Neural cell (in vitro differentiated cells): ENCODE data around the gene LRP1-AS.

Experiments
- CTCF ChIP-seq: fragments of 450-650 bp; IDR thresholded peaks from 2 replicates; pipeline ENCODE4 v1.5.1; 2014; ENCODE audit warnings: antibody characterized with exemption, mild to moderate bottlenecking, moderate library complexity; ENCODE audit not compliant: poor library complexity, severe bottlenecking
- EP300 ChIP-seq: fragments of 450-650 bp; conservative IDR thresholded peaks from 2 replicates; pipeline ENCODE4 v1.6.1; 2014; ENCODE audit warnings: antibody characterized with exemption, mild to moderate bottlenecking, moderate library complexity; ENCODE audit not compliant: poor library complexity, severe bottlenecking
- EZH2 ChIP-seq: fragments of 200-600, 300-800 bp; shearing (Covaris generic), sonication (generic); IDR thresholded peaks from 2 replicates; pipeline ENCODE4 v1.6.1; 2014; ENCODE audit warnings: antibody characterized with exemption, low read length, borderline replicate concordance, mild to moderate bottlenecking; ENCODE audit not compliant: insufficient read depth, poor library complexity, severe bottlenecking
- POLR2AphosphoS5 ChIP-seq: IDR thresholded peaks from 2 replicates; pipeline ENCODE4 v1.6.1; 2012
- RAD21 ChIP-seq: fragments of 450-650 bp; conservative IDR thresholded peaks from 2 replicates; pipeline ENCODE4 v1.6.1; 2014; ENCODE audit warnings: antibody characterized with exemption, mild to moderate bottlenecking, moderate library complexity
- REST ChIP-seq: IDR thresholded peaks from 2 replicates; pipeline ENCODE4 v1.6.1; 2012; ENCODE audit warnings: borderline replicate concordance
- SMC3 ChIP-seq: fragments of 450-650 bp; conservative IDR thresholded peaks from 2 replicates; pipeline ENCODE4 v1.6.1; 2014; ENCODE audit warnings: antibody characterized with exemption, mild to moderate bottlenecking, moderate library complexity; ENCODE audit not compliant: poor library complexity

DNA sequence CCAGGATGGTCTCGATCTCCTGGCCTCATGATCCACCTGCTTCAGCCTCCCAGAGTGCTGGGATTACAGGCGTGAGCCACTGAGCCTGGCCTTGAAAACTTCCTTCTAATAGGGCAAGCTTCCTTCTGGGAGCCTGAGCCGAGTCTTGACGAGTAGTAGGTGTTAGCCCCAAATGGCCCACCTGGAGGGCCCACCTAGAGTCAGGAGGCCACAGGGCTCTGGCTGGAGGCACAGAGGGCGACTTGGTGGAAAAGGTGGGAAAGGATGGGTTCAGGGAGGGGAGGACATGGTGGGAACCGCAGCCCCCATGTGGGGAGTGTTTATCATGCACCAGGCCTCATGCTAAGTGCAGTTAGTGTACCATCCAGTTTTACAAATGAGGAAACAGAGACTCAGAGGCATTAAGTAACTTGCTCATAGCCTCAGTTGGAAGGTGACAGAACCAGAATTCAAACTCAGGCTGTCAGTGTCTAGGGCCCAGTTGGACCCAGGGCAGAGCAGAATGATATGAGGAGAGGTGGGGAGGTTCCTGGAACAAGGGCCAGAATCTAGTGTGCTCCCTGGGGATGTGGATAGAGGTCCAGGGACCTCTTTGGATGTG is 3.1 kb upstream of the LRP1-AS start:
- TF ChIP-seq POLR2AphosphoS5, result no peak
- no peak for TF ChIP-seq CTCF
- TF ChIP-seq REST, result no peak
- no peak for TF ChIP-seq EZH2
- no peak for TF ChIP-seq EP300
- TF ChIP-seq RAD21, result no peak
- no peak for TF ChIP-seq SMC3
